Choroid plexus epithelial cell (primary cell): Measurements from ENCODE around the gene ZNF512B.
"Not testable (repeated sequence)": the region's sequence is repeated elsewhere in the genome, so short reads cannot be mapped to it uniquely, and the experiment has no call there.

ENCODE experiments used
- DNase-seq: peaks from one replicate; pipeline ENCODE4 v3.0.0-alpha.2; 2010; ENCODE audit warnings: low read depth
- H3K4me3 ChIP-seq: 2 replicates; pipeline ENCODE4 v1.5.1; 2011; ENCODE audit warnings: low read depth, mild to moderate bottlenecking, control low read depth, low read length, moderate library complexity
- CTCF ChIP-seq: conservative IDR thresholded peaks from 2 replicates; pipeline ENCODE4 v1.5.1; 2011; ENCODE audit warnings: low read depth, mild to moderate bottlenecking, control low read depth, inconsistent platforms, low read length, moderate library complexity

Gene ZNF512B

GRCh38 chr20:63964412-63964811, 5.3 kb downstream of the ZNF512B start:
- TF ChIP-seq CTCF: no peak
- H3K4me3 ChIP-seq: no peak overlapping the region
- DNase-seq: no peak

GRCh38 chr20:63963784-63964301, 5.9 kb downstream of the ZNF512B start:
- TF ChIP-seq CTCF: no peak
- DNase-seq: no peak

GRCh38 chr20:63963348-63963741, 6.4 kb downstream of the ZNF512B start:
- TF ChIP-seq CTCF: no peak
- no peak overlapping the region for H3K4me3 ChIP-seq
- DNase-seq: no peak

More at GRCh38 chr20:63963784-63964301, 5.9 kb downstream of the ZNF512B start:
- no peak overlapping the region for H3K4me3 ChIP-seq

- no peak for TF ChIP-seq CTCF
- no peak overlapping the region for H3K4me3 ChIP-seq
Measured at GRCh38 chr20:63962426-63963347, 7.0 kb downstream of the ZNF512B start.

GRCh38 chr20:63961664-63962425, 7.9 kb downstream of the ZNF512B start:
- DNase-seq: no peak

More at GRCh38 chr20:63962426-63963347, 7.0 kb downstream of the ZNF512B start:
- DNase-seq: no peak

GRCh38 chr20:63960654-63961621, 8.8 kb downstream of the ZNF512B start:
- H3K4me3 ChIP-seq, DNase-seq: not testable (repeated sequence)

More at GRCh38 chr20:63961664-63962425, 7.9 kb downstream of the ZNF512B start:
- no peak for TF ChIP-seq CTCF
- no peak overlapping the region for H3K4me3 ChIP-seq

- TF ChIP-seq CTCF: no peak
- no peak overlapping the region for H3K4me3 ChIP-seq
Measured at GRCh38 chr20:63959699-63960075, 10.0 kb downstream of the ZNF512B start.

More at GRCh38 chr20:63959699-63960075, 10.0 kb downstream of the ZNF512B start:
- no peak for DNase-seq
